GM12878 (cell line): Measurements from ENCODE around the gene TSPO. TPM values are rescaled to one million over a fixed set of nuclear protein-coding genes. Genes with fewer than 3 reads are reported as not detected.

ENCODE experiments used
- ATAC-seq: fragments of 200-7000 bp; cut with Tn5 transposase; 3 replicates; pipeline ENCODE4 v1.9.1; 2020; ENCODE audit warnings: mild to moderate bottlenecking, moderate library complexity
- BruUV-seq: library from RNA; stranded (reverse); fragments of 400-500 nt; replicated peaks from 2 replicates; lab custom pipeline; 2021; lab: Mats Ljungman, UMichigan
- CTCF ChIA-PET: fragments of 300-600 bp; sonication (Branson Sonifier 250); formaldehyde crosslinking; extraction: SDS; loops from one replicate; lab custom pipeline; 2021; ENCODE audit warnings: inconsistent platforms; lab: Yijun Ruan, JAX
- POLR2A ChIA-PET: fragments of 350-600 bp; formaldehyde crosslinking; extraction: SDS; loops from one replicate; lab custom pipeline; 2021; ENCODE audit warnings: inconsistent platforms; lab: Charles Lee
- RAD21 ChIA-PET: fragments of 300-600 bp; sonication (Branson Sonifier 250); formaldehyde crosslinking; loops from one replicate; lab custom pipeline; 2023; ENCODE audit warnings: antibody characterized with exemption; ENCODE audit not compliant: unreplicated experiment; lab: Charles Lee
- SMC1A ChIA-PET: fragments of 300-600 bp; sonication (Branson Sonifier 250); formaldehyde crosslinking; loops from one replicate; lab custom pipeline; 2023; ENCODE audit not compliant: unreplicated experiment, uncharacterized antibody; lab: Charles Lee
- DNase-seq: peaks from one replicate; pipeline ENCODE4 v3.0.0-alpha.2; 2011; ENCODE audit warnings: low read depth, low spot score
- FAIRE-seq: peaks from 3 replicates; lab custom pipeline; 2011; peaks lifted over from hg19 to GRCh38; lab: Jason Lieb, UNC
- H2AFZ ChIP-seq: 2 replicates; pipeline ENCODE4 v1.6.0; 2011; ENCODE audit warnings: low read depth, low read length, control low read depth; ENCODE audit not compliant: control insufficient read depth
- H3K27ac ChIP-seq: 2 replicates; pipeline ENCODE4 v1.5.1; 2011; ENCODE audit warnings: control low read depth; ENCODE audit not compliant: control insufficient read depth, insufficient read depth
- H3K27me3 ChIP-seq, 2 experiments: replicated peaks in 1 of 2; 2 replicates each; pipeline versions ENCODE4 v1.6.0 to v1.6.1; 2011; ENCODE audit warnings: low read length in 1 of 2; ENCODE audit not compliant: control insufficient read depth in 2 of 2, insufficient read depth in 2 of 2
- H3K36me3 ChIP-seq, 2 experiments: 2 replicates each; pipeline ENCODE4 v1.5.1; 2011; ENCODE audit warnings: low read length in 1 of 2; ENCODE audit not compliant: control insufficient read depth in 2 of 2, insufficient read depth in 2 of 2
- H3K4me1 ChIP-seq: 2 replicates; pipeline ENCODE4 v1.6.1; 2011; ENCODE audit warnings: mild to moderate bottlenecking, low read length, moderate library complexity, mixed read lengths; ENCODE audit not compliant: control insufficient read depth, insufficient read depth
- H3K4me2 ChIP-seq: 2 replicates; pipeline ENCODE4 v1.6.0; 2011; ENCODE audit warnings: control low read depth; ENCODE audit not compliant: control insufficient read depth, insufficient read depth
- H3K4me3 ChIP-seq: fragments of 200-600 bp; sonication (generic); 2 replicates; pipeline ENCODE4 v1.5.1; 2016
- H3K79me2 ChIP-seq: 2 replicates; pipeline ENCODE4 v1.6.0; 2011; ENCODE audit warnings: low read length; ENCODE audit not compliant: control insufficient read depth, insufficient read depth
- H3K9ac ChIP-seq: 2 replicates; pipeline ENCODE4 v1.8.0; 2011; ENCODE audit warnings: low read length, control low read depth, mixed read lengths; ENCODE audit not compliant: control insufficient read depth, insufficient read depth
- H3K9me3 ChIP-seq: replicated peaks from 3 replicates; pipeline ENCODE4 v1.5.1; 2011; ENCODE audit warnings: mild to moderate bottlenecking, low read length; ENCODE audit not compliant: control insufficient read depth, insufficient read depth
- H4K20me1 ChIP-seq: 2 replicates; pipeline ENCODE4 v1.6.0; 2011; ENCODE audit not compliant: control insufficient read depth, insufficient read depth
- BMI1 ChIP-seq: fragments of 450-650 bp; IDR thresholded peaks from 2 replicates; pipeline ENCODE4 v1.6.1; 2016; ENCODE audit warnings: mild to moderate bottlenecking, moderate library complexity, borderline replicate concordance
- BRCA1 ChIP-seq: IDR thresholded peaks from 2 replicates; pipeline ENCODE4 v1.6.1; 2011; ENCODE audit warnings: low read depth, low read length, improper control_type of control experiment
- CHD4 ChIP-seq: fragments of 200-600 bp; sonication (generic); IDR thresholded peaks from 2 replicates; pipeline ENCODE4 v1.6.1; 2016; ENCODE audit warnings: mild to moderate bottlenecking
- EP300 ChIP-seq, 2 experiments: fragments of 150-350 bp in 1 of 2; IDR thresholded peaks; 2 replicates each; pipeline ENCODE4 v1.6.1; 2011 to 2012; ENCODE audit warnings: low read depth in 2 of 2, low read length in 2 of 2, borderline replicate concordance in 1 of 2, improper control_type of control experiment in 1 of 2, inconsistent platforms in 1 of 2; ENCODE audit not compliant: control insufficient read depth in 1 of 2
- HDAC2 ChIP-seq: fragments of 200-600 bp; sonication (generic); IDR thresholded peaks from 2 replicates; pipeline ENCODE4 v1.6.1; 2017
- NFYA ChIP-seq: IDR thresholded peaks from 2 replicates; pipeline ENCODE4 v1.6.1; 2011; ENCODE audit warnings: low read depth, mild to moderate bottlenecking, low read length, improper control_type of control experiment, borderline replicate concordance
- NR2F1 ChIP-seq: fragments of 450-650 bp; conservative IDR thresholded peaks from 2 replicates; pipeline ENCODE4 v1.6.1; 2017; ENCODE audit warnings: mild to moderate bottlenecking
- SIN3A ChIP-seq: IDR thresholded peaks from 2 replicates; pipeline ENCODE4 v1.6.1; 2012; ENCODE audit warnings: low read depth, low read length, improper control_type of control experiment
- SIX5 ChIP-seq: IDR thresholded peaks from 2 replicates; pipeline ENCODE4 v1.6.1; 2011; ENCODE audit warnings: mild to moderate bottlenecking, low read depth, low read length, moderate library complexity; ENCODE audit not compliant: severe bottlenecking
- SMAD5 ChIP-seq: IDR thresholded peaks from 2 replicates; pipeline ENCODE4 v1.6.1; 2016; ENCODE audit warnings: antibody characterized with exemption, low read depth
- ZNF217 ChIP-seq: fragments of 450-650 bp; IDR thresholded peaks from 2 replicates; pipeline ENCODE4 v1.6.1; 2017; ENCODE audit warnings: antibody characterized with exemption, mild to moderate bottlenecking
- WGBS: methylation state at CpG from one replicate; pipeline ENCODE4 v1.1.6; 2016; ENCODE audit warnings: low lambda C conversion rate; ENCODE audit not compliant: insufficient replicate concordance, insufficient coverage; ENCODE audit errors: missing lambda C conversion rate; 5-methylcytosine and 5-hydroxymethylcytosine counted together
- in situ Hi-C: fragments of 300-500 bp; cut with MboI; formaldehyde crosslinking; loops from 9 replicates; pipeline ENCODE4 v1.14.3; 2018; ENCODE audit warnings: mixed read lengths
- intact Hi-C: fragments of 100-400 bp; cut with micrococcal nuclease; formaldehyde crosslinking; loops from one replicate; pipeline ENCODE4 v1.14.2; 2022; ENCODE audit not compliant: unreplicated experiment
- polyA plus RNA-seq, 11 experiments: library from polyadenylated mRNA; depleted of rRNA in 4 of 11; unstranded in 6 of 11; stranded (reverse) in 5 of 11; fragments of >200 nt; fragmentation: Nextera tagmentation in 4 of 11; fragmentation: Illumina TruSeq in 1 of 11; extraction: Ambion mirVana in 4 of 11; extraction: Trizol in 1 of 11; gene quantifications; 1 replicate in 1 of 11; 2 replicates in 10 of 11; pipeline versions ENCODE4 v1.2.1 to v1.2.3, GENCODE V29; 2011 to 2016; ENCODE audit warnings: inconsistent platforms in 2 of 11, missing spikeins in 2 of 11, low read depth in 1 of 11
- total RNA-seq, 4 experiments: library from RNA; depleted of rRNA in 3 of 4; stranded (reverse); fragments of >200 nt in 3 of 4; fragmentation: Illumina TruSeq in 1 of 4; extraction: Trizol in 1 of 4; gene quantifications; 2 replicates each; pipeline versions ENCODE4 v1.2.1 to v1.2.3, GENCODE V29; 2013 to 2021
- TF ChIP-seq, protein P1 (sequence below): IDR thresholded peaks from 2 replicates; pipeline ENCODE4 v1.6.1; 2011; ENCODE audit warnings: borderline replicate concordance, low read depth, mild to moderate bottlenecking, moderate library complexity, low read length; ENCODE audit not compliant: insufficient read depth, poor library complexity, severe bottlenecking
- TF ChIP-seq, protein P2 (sequence below): IDR thresholded peaks from 2 replicates; pipeline ENCODE4 v1.6.1; 2012; ENCODE audit warnings: improper control_type of control experiment, low read depth, low read length; ENCODE audit not compliant: insufficient replicate concordance

TSPO gene
- total and polyA plus RNA-seq, 10 of the 15 experiments (the other 5 are each of a cell fraction or from before 2014, with no cell fraction given) = 1.4 to 50.5 (median 18.8) TPM

DNA sequence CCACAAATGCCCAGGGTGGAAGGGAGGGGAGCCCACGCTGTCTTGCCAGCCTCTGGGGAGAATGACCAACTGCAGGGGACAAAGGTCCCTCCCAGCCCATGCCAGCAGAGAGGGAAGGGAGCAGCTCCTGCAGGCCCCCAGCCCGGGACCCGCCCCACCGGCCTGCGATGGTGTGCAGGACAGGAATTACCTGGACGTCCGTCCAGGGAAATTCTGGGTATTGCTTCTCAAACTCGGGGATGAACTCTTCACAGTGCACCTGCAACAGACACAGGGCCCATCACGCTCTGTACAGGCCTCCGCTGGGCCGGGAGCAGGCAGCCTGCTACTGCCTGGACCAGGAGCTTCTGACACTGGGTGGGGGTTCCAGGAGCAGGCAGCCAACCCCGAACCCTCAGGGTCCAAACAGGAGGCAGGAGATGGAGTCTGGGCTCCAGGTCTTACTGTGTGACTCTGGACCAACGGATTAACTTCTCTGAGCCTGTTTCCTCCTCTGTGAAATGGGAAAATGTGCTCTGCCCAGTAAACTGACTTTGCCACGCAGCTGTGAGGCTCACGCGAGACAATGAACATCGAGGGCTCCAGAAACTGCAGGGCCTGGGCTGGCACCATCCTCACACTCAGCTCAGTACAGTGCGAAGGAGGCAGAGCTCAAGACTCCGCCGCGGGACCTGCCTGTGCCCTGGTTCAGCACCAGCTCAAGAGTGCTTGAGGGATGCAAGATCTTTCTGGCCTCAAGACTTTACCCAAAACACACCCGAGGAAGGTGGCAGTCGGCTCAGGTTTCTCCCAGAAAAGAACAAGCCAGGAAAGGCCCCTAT is 18.2 kb downstream of the TSPO start:
- ChIA-PET CTCF (no interaction called here), RAD21 (no interaction called here), POLR2A (no interaction called here), SMC1A (no interaction called here)
- H4K20me1 ChIP-seq = no peaks in the 10 kb centered on the region
- 87% methylated on average over 23 of the region's 23 CpGs for WGBS
- no TSS peak for BruUV-seq
- H3K9me3 ChIP-seq = no peaks in the 10 kb centered on the region
- no peaks in the 10 kb centered on the region for H3K27me3 ChIP-seq
- peaks cover 2 to 8% of the 10 kb centered on the region in 2 experiments; a peak in 3 of 4 replicates for H3K36me3 ChIP-seq
- intact Hi-C loops (no loop called here), in situ Hi-C loops (no loop called here)
- TF ChIP-seq NR2F1 = no peak
- no peak for TF ChIP-seq ZNF217
- TF ChIP-seq HDAC2 = no peak
- TF ChIP-seq BMI1 = no peak
- TF ChIP-seq NFYA = no peak
- TF ChIP-seq SMAD5 = no peak
- TF ChIP-seq SIX5 = no peak
- TF ChIP-seq EP300 (IDR thresholded peaks at IDR 0.05; ENCODE audit: borderline replicate concordance in 1 of 2, control insufficient read depth in 1 of 2, low read depth in 2 of 2, low read length in 2 of 2) = no peak
- TF ChIP-seq, protein P1, sequence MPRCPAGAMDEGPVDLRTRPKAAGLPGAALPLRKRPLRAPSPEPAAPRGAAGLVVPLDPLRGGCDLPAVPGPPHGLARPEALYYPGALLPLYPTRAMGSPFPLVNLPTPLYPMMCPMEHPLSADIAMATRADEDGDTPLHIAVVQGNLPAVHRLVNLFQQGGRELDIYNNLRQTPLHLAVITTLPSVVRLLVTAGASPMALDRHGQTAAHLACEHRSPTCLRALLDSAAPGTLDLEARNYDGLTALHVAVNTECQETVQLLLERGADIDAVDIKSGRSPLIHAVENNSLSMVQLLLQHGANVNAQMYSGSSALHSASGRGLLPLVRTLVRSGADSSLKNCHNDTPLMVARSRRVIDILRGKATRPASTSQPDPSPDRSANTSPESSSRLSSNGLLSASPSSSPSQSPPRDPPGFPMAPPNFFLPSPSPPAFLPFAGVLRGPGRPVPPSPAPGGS = no peak
- no peak for TF ChIP-seq CHD4
- no peak for TF ChIP-seq BRCA1
- TF ChIP-seq, protein P2, sequence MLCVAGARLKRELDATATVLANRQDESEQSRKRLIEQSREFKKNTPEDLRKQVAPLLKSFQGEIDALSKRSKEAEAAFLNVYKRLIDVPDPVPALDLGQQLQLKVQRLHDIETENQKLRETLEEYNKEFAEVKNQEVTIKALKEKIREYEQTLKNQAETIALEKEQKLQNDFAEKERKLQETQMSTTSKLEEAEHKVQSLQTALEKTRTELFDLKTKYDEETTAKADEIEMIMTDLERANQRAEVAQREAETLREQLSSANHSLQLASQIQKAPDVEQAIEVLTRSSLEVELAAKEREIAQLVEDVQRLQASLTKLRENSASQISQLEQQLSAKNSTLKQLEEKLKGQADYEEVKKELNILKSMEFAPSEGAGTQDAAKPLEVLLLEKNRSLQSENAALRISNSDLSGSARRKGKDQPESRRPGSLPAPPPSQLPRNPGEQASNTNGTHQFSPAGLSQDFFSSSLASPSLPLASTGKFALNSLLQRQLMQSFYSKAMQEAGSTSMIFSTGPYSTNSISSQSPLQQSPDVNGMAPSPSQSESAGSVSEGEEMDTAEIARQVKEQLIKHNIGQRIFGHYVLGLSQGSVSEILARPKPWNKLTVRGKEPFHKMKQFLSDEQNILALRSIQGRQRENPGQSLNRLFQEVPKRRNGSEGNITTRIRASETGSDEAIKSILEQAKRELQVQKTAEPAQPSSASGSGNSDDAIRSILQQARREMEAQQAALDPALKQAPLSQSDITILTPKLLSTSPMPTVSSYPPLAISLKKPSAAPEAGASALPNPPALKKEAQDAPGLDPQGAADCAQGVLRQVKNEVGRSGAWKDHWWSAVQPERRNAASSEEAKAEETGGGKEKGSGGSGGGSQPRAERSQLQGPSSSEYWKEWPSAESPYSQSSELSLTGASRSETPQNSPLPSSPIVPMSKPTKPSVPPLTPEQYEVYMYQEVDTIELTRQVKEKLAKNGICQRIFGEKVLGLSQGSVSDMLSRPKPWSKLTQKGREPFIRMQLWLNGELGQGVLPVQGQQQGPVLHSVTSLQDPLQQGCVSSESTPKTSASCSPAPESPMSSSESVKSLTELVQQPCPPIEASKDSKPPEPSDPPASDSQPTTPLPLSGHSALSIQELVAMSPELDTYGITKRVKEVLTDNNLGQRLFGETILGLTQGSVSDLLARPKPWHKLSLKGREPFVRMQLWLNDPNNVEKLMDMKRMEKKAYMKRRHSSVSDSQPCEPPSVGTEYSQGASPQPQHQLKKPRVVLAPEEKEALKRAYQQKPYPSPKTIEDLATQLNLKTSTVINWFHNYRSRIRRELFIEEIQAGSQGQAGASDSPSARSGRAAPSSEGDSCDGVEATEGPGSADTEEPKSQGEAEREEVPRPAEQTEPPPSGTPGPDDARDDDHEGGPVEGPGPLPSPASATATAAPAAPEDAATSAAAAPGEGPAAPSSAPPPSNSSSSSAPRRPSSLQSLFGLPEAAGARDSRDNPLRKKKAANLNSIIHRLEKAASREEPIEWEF = no peak
- no peak for TF ChIP-seq SIN3A
- no peak overlapping the region for H3K27ac ChIP-seq
- ATAC-seq (no peak), FAIRE-seq (no peak), DNase-seq (no peak)
- H2AFZ ChIP-seq = no peak overlapping the region
- H3K9ac ChIP-seq = no peak overlapping the region
- H3K4me3 ChIP-seq = no peak overlapping the region
- H3K4me1 ChIP-seq = no peaks in the 10 kb centered on the region
- no peaks in the 10 kb centered on the region for H3K79me2 ChIP-seq
- H3K4me2 ChIP-seq = no peak overlapping the region
